HUDEP-2 (cell line): ENCODE measurements around the gene ADAMTS2.

Experiments
- DNase-seq, 76 experiments: peaks; one replicate each; lab custom pipeline; 2025; ENCODE audit not compliant: unreplicated experiment in 76 of 76; lab: John Stamatoyannopoulos, UW

Gene ADAMTS2

DNA sequence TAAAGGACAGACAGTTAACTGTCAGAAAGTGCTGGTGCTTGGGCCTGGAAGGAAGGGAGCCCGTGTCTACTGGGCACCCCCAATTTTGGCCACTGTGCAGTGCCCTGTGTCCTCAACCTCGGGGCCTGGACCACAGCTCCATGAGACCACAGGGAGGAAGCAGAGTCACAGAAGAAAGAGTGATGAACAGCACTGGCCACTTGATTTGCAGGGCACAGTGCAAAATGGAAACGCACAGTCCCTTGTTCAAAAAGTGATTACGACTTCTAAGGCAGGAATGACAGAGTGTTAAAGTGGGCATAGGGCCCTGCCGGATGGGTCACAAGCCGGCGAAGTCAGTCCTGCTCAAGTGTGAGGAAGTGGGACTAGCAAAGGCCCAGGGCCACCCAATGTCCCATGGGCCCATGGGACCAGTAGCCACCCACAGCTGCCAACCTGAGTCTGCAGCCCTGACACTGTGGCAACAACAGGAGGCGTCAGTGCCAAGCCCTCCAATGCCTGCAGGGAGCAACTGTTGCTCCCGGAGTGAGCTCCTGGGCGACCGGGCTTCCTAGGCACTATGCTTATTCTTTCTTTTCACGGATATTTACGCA, 85.4 kb downstream of the ADAMTS2 start:
- no peak for DNase-seq

DNA sequence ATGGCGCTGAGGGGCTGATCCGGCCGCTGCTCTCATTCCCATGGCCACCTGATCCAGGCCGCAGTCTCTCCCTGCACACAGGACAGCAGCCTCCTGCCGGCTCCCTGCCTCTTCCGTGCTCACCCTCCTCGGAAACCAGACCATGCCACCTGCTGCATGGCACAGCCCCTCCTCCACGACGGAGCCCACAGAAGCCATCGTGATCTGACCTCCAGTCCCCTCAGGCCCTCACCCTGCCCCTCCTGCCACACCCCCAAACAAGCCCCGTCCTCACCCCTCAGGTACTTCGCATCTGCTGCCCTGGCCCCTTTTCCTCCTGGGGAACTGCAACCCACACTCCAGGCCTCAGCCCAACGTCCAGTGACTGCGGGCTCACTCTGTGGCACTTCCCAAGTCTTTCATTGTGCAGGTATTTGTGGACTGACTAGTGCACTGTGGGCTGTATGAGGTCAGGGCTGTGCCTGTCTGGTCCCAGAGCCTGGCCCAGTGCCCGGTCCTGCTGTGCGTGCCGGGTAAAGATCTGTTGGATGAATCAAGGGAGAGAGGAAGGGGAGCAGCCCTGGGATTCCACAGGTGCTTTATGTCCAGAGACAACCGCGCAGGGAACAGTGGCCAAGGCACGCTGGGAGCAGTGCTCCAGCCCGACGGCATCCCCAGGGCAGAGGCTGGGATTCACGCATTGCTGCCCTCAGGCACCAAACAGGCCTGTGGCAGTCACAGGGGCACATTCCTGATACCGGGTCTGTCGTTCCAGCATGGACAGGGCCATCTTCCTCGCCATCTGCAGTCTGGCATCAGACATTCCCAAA, 86.1 kb downstream of the ADAMTS2 start:
- DNase-seq = no peak

DNA sequence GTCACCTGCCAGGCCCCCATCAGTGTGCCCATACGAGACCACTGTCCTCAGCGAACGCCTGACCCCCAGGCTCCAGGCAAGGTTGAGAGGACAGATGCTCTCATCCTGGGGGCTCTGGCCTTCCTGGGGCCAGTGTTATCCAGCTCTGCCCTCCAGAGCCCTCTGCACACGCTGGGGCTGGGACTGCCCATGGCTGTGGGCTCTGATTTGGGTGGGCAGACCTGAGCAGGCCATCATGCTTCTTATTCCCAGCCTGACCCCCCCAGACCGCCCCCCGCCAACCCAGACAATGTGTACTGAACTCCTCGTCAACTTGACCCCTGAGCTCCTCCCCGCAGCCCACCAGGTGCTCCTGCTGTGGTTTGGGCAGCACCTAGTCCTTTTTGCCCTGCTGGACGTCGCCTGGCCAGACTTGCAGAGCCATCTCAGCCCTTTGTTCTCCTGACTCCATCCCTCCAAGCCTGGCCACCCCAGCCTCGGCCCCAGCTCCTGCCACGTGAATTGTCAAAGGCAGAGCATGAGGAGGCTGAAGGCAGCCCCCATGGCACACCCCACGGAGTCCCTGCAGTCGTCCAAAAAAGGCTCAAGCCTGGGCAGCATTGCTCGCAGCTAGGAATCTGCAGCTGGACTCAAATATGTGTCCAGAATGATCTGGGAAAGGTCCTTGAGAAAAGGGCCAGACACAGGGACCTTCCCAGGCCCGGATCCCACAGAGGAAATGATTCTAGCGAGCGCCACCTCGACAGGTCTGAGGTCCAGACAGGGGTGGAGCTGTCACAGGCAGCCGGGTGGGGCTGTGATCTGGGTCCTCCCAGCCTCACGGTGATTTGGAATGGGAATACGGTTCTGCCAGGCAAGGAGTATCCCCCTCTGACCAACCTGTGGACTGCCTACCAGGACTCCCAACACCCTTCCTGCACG, 87.0 kb downstream of the ADAMTS2 start:
- DNase-seq = no peak

DNA sequence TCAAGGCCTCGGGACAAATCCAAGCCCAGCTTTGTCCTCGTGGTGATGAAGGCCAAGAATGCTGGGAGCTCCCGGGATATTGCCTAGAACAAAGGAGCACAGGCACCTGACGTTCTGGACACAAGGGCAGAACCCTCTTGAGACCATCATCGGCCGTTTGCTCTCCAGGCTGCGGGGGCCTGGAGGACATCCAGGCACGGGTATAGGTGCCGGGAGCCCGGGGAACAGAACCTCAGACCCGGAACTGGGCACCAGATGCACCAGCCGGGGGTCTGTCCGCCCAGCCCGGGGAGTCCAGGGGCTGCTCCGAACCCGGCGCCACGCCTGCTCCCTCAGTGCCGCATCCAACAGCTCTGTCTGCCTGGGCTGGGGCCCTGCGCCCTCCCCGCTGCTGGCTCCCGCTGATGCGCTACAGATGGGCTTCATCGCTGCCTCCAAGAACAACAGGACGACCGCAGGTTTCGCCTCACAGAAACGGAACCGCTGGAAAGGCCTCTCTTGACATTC, 88.0 kb downstream of the ADAMTS2 start:
- DNase-seq = no peak

DNA sequence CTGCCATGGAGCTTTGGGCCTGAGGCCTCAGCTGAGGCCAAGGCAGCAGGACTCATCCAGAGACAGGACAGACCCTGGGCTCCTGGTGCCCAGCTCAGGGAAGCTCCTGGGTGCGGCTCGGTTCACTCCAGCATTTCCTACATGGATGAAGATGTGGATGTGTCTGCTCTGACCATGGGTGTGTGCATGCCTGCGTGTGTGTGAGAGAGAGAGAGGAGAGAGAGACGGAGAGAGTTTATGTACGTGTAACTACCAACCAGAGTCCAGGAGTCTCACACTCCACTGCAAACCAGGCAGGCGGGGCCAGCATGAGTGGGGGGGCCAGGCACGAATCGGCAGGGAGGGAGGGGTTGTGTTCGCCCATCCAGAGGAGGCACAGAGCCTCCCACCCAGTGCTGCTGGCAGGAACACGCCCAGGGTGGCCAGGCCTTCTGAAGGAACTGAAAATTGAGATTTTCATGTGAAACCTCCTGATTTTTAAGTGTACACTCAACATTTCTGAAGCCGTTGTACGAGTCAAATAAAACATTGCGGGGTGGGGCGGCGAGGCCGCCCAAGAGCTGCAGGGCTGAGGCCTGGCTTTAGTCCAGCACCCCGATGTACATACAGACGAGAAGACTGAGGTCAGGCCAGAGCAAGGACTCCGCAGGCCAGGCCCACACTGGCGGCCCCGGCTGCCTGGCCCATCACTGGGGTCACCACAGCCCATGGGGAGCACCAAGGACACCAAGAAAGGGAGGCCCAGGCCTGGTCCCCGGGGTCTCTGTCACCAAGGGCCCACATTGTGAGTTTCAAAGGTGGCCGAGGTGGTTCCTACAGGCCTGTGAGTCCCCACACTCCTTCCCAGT, 88.7 kb downstream of the ADAMTS2 start:
- DNase-seq = no peak

DNA sequence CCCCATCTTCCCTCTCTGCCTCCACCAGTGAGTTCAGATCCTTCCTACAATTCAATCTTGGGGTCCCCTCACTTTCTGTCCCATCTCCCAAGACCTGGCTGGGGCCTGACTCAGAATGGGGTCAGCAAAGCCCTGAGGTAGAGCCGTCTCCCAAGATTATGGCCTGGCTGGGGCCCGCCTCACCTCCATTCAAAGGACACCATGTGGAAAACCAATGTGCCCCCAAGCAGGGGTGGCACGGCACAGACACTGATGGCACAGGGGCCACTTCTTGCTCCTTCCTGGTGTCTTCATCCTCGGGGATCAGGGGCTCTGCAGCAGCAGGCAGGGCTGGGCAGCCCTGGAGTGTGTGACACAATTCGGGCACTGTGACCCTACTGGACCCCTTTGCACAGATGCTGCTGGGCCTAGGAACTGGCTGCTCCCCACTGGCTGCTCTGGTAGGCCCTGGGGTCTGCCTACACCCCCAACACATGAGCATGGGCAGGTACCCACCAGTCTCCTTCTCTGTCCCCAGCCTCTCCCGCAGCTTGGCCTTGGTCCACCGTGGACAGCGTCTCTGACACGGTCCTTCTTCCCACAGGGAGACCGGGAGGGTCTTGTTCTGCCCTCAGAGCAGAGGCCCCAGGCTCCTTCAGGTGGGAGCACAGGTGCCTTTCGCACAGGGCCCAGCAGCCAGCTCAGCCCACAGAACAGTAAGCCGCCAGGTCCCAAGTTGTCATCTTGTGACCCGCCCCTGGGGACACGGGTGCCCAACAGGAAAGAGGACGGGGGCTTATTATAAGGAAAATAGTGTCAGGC, 89.5 kb downstream of the ADAMTS2 start:
- DNase-seq = no peak

DNA sequence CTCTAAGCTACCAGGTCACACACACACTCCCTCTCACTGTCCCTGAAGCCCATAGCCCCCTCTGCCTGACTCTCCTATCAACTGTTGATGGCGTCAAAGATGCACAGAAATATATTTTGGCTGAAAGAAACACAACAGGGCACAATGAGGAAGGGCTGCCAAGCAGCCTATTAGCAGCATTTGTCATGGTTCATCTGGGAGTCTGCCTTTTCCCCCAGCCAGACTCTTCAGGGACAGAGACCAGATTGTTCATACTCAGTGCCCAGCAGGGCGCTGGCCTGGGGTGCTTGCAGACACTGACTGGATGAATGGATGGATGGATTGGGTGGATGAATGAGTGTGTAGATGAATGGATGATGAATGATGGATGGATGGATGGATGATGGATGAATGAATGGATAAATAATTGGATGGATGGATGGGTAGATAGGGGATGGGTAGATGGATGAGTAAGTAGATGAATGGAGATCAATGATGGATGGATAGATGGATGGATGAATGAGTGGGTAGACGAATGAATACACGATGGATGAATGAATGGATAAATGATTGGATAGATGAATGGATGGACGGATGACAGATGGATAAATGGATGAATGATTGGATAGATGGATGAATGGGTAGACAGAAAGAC, 90.5 kb downstream of the ADAMTS2 start:
- no peak for DNase-seq

DNA sequence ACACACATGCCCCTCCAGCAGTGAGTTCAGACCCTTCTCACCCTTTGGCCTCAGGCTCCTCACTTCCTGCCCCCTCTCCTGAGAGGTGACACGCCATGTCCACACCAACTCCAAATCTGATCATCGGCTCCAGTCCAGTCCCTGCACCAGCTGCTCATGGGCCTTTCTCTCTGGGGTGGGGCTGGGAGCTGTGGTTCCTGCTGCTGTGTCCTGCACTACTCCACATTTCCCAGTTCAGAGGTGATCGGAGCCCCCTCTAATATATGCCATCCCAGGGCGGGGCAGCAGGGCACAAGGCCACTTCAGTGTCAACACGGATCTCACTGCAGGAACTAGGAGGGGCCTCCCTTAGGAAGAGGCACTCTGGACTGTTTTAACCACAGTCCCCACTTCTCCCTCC, 91.5 kb downstream of the ADAMTS2 start:
- no peak for DNase-seq

DNA sequence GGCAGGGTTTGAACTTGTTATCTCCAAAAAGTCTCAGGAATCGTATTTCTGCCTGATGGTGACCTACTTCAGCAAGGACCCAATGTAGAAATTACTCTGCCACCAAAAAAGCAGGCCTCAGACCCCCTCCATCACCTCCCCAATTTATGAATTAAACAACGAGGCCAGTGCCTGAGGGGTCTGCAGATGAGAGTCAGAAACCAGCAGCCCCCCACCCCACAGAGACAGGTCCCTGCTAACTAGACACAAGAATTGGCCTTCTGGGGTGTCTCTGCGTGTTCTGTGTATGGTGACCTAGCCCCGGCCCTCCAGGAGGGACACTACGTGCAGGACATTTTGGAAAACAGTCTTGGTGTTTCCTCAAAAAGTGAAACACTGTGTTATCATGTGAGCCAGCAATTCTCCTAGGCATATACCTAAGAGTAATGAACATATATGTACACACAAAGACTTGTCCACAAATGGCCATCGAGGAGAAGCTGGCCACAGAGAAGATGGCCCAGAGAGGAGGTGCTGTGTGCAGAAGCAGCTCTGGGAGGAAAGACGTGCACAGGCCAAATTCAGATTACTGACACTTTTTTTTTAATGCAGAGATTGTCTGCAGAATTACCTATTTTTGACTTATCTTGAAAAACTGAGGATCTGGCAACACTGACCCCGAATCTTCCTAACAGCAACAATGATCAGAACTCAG, 93.8 kb downstream of the ADAMTS2 start:
- no peak for DNase-seq

DNA sequence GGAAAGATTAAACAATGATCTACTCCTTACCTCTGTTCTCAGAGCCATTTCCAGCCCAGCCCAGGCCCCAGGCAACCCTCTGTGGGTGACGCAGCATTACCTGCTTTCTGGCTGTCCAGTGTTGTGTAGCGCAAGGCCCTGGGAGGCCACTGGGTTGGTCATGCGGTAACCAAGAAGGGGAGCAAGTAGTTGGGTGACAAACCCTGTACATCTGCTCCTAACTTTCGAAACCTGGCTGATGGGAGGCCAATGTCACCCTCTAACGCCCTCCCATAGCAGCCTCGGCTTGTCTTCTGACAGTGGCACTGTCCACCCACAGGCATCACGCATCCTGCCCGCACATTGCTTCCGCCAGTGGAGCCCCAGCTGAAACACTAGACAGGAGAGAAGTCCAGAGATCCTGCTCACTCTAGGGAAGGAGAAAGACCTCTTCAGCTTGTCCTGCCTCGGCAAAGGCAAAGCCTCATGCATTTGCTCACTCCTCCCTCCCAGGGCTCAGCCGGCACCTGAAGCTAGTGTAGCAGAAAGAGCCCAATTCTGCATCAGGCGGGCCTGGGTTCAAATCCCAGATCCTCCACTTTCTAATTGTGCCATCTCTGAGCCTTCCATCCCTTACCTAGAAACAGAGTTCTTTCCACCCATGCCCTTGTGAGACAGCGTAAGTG, 94.6 kb downstream of the ADAMTS2 start:
- DNase-seq = no peak

DNA sequence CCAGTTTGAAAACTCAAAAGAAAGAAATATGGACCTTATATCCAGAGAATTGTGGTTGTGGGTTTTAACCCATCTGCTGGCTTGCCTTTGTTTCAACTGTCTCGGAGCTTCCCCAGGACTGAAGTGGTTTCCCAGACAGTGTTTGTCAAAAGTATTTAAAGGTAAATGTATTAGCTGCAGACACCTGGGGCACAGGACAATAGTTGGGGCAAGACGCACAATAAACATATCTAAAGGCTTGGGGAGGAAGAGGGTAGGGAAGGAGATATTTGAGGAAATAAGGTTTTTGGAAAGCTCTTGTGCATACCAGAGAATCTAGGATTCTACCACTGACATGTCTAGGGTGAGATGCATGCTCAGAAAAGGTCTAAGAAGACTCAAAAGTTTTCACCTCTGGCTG, 99.0 kb downstream of the ADAMTS2 start:
- no peak for DNase-seq

DNA sequence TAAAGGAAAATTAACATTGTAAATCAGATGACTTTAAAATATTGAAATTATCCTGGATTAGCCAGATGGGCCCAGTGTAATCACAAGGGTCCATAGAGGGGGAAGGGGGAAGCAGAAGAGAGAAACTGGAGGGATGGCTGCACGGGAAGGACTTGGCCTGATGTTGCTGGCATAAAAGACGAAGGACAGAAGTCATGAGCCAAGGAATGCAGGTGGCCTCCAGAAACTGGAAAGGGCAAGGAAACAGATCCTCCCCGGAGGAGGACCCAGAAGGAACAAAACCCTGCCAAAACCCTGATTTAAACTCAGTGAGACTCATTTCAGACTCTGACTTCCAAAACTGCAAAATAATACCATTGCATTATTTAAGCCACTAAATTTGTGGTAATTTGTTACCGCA, 100.2 kb downstream of the ADAMTS2 start:
- DNase-seq = no peak

DNA sequence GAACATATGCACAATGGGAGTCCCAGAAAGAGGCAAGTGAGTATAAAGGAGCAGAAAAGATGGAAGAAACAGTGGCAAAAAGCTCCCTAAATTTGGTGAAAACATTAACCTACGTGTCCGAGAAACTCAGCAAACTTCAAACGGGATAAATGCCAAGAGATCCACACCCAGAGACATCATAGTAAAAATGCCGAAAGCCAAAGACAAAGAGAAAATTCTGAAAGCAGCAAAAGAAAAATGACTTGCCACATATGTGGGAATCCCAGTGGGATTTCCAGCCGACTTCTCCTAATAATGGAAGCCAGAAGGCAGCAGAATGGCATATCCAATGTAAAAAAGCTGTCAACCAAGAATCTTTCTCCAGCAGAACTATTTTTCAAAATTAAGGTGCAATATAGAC, 101.2 kb downstream of the ADAMTS2 start:
- DNase-seq = no peak

DNA sequence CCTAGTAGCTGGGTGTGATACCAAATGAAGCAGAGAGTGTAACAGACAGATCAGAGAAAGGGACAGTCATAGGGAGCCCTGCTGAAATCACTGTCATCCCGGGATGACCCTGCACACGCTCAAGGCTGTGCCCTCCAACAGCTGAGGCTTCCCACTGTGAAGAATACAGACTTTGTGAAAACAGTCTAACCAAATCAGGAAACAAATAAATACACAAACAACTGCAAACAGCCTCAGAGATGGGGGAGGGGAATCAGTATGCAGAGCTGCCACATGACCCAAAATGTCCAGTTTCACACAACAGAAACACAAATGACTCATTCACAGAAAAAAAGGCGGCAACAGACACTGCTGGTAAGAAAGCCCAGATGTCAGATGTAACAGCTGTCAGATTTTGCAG, 101.9 kb downstream of the ADAMTS2 start:
- no peak for DNase-seq

DNA sequence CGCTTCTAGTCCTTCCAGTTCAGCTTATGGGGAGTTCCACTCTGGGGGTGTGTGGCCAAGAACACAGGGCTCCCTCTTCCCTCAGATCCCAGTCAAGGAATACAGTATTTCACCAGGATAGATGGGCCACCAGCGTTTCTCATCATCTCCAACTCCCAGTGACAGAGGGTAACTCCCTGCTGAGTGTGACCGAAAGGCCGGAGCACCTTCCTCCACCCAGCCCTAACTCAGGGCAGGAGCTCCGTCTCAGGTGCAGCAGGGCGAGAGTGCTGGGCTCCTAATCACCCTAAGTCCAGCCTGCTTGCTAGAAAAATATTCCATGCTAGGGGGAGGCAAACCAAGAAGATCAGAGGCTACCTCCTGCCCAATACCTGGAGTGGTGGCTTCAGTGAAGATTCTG, 102.6 kb downstream of the ADAMTS2 start:
- no peak for DNase-seq

DNA sequence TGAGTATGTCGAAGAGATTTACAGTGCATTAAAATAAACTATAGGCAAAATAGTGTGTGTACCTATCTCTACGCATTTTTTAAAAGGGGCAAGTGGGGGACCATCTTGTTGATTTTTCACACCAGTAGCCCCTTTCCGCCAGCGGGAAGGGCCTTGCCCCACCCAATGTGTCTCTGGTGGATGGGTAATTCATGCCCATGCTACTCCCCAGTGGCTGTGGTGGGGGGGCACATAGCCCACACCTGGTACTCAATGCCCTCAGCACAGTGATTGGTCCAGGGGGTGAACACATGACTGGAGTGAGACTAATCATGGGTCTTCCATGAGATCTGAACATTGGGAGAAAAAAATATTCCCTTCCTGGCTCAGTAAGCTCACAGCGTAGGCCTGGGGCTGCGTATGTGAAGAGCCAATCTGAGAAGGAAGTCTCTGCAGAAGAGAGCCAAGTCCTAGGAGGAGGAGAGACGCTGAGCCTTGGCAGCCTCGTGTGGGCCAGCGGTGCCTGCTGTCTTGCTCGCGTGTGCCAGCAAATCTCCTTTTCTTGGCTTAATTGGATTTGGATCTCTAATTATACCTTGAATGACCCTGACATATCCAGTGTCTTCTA, 103.4 kb downstream of the ADAMTS2 start:
- DNase-seq = no peak

DNA sequence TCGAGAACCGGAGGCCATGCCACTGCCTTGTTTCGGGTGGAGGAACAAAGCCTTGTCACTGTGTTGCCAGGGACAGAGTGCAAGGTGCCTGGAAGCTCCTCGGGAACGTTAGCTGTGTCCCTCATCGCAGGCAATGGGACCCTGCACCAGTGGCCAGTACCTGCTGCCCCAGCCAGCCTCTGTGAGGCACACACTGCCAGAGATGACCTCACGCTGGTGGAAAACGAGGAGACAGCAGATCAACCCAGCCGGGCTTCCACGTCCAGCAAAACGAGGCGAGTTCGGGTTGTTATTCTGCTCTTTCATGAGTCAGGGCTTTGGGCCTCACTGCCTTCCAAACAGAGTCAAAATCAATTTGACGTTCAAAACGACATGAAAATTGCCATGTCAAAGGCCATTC, 104.1 kb downstream of the ADAMTS2 start:
- DNase-seq = no peak

DNA sequence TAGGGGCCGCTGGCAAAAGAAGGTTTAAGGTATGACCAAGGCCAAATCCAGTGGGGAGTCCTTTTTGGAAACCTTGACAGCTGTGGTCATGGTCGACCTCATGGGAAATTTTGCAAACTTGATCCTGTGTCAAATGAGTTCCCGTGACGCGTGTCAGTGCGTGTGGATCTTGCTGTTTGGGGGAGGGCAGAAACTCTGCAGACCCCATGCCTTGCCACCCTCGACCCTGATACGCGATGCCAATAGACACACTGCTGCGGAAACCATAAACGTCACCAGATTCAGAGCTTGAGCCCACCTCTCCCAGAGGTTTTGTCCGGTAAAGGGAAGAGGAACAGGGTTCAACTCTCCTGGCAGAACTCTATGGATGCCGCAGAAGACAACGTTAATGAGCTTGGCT, 104.7 kb downstream of the ADAMTS2 start:
- no peak for DNase-seq
